HG02678 (cell line): ENCODE measurements around the gene PKD2L2.
"Not testable (repeated sequence)": the region's sequence is repeated elsewhere in the genome, so short reads cannot be mapped to it uniquely, and the experiment has no call there.

Experiments used
- ATAC-seq: cut with Tn5 transposase; IDR thresholded peaks from one replicate; pipeline ENCODE4 v1.9.1; 2021; ENCODE audit warnings: mild to moderate bottlenecking, moderate library complexity; ENCODE audit not compliant: unreplicated experiment

The PKD2L2 gene

DNA sequence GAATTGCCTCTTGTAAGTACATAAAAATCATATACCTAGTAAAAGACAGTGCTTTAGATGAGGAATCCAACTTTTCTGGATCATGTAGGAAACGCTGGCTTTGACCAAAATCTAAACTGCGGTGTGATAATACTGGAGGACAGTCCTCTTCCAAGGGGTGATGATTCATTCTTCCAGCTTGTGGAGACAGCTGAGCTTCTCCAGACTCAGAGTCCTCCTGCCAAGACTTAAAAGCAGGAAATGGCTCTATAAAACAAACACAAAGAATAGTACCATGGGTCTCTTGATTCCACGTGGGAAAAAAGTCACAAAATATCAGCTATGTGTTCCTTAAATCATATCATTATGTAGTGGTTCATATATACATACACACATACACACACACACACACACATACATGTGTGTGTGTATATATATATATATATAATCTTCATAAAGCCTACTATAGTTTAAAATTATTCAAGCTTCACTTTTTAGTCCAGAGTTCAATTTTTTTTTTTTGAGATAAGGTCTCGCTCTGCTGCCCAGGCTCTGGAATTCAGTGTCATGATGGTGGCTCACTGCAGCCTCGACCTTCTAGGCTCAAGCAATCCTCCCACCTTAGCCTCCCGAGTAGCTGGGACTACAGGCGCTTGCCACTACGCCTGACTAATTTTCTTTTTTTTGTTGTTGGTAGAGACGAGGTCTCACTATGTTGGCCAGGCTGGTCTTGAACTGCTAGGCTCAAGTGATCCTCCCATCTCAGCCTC lies 65.0 kb downstream of the PKD2L2 start:
- ATAC-seq = no peak

DNA sequence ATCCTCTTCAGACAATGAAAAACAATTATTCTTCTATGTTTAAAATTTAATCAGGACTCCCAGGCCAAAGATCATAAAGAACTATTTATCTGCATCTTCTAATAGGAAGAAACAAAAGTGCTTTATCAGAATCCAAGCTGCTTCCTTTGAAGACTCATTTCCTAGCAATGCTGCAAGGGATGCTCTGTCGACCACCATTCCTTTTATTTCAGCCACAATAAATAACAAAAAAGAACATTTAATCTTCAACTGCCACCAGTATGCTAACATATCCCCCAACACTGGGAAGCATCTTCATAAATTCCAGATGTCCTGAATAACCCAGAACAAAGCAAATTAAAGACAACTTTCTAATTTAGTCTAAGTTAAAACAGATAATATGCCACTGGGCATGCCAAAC lies 68.7 kb downstream of the PKD2L2 start:
- no peak for ATAC-seq

DNA sequence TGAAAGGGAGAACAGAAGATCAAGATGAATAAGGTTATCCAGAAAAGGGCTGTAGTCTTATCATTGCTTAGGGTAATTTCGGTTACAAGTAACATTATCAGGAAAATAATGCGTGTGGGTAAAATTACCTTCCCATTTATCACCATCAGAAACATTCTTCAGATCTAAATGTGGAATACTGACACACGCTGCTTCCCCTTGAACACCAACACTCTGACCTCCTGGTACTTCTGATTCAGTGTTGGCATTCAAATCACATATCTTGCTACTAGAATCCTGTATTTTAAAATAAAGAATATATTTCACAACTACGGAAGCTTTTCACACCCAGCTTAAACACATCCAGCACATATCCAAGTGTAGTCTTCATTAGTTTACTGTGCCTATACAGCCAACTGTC lies 70.2 kb downstream of the PKD2L2 start:
- no peak for ATAC-seq

DNA sequence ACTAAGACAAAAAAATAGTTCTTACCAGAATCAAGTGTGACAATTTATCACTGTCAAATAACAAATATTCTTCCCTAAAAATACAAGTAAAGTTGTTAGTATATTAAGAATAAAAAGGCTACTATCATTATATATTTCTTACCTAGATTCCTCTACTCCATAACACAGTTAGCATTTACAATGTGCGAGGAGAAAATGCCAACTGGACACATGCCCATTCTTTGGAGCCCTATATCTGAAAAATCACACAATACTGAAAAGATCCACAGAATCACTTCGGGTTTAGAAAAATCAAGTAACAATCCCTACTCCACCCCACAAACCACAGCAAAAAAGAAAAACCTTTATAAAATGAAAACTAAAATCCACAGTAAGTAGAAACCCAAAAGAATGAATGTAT lies 70.9 kb downstream of the PKD2L2 start:
- ATAC-seq = no peak

DNA sequence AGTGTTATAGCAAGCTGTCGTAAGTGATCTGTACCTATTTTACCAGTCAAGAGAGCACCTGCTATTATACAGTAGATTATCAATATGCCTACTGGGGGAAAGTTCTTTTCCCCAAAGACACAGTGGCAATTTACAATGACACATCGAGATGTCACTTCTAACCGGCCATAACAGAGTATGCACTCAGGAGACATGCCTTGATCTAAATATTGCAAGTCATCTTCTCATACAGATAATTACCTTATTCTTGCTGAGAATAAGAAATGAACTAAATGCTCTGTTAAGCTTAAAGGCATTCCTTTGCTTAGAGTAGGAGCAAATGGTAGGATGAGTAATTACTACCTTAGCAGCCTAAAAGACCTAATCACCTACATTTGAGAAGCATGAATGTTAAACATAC lies 71.6 kb downstream of the PKD2L2 start:
- ATAC-seq = no peak

DNA sequence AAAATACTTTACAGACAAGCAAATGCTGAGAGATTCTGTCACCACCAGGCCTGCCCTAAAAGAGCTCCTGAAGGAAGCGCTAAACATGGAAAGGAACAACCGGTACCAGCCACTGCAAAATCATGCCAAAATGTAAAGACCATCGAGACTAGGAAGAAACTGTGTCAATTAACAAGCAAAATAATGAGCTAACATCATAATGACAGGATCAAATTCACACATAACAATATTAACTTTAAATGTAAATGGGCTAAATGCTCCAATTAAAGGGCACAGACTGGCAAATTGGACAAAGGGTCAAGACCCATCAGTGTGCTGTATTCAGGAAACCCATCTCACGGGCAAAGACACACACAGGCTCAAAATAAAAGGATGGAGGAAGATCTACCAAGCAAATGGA lies 81.1 kb downstream of the PKD2L2 start:
- not testable (repeated sequence) for ATAC-seq

DNA sequence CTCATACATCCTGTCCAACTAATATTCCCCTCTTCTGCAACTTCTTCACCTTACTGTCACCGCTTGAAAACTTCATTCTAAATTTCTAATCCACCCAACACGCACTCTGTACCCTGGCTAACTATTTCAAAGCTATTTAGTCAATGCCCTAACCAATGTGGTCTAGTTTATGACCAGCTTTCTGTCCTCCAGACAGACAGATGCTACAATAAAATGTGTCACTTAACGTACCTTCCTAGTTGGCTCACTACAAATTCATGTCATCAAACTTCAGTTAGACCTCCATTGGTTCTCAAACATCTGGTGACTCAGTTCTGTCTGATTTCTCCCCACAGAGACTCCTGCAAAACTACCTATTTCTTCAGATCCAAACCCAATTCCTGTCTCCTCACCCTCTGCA lies 86.0 kb downstream of the PKD2L2 start:
- ATAC-seq = no peak

DNA sequence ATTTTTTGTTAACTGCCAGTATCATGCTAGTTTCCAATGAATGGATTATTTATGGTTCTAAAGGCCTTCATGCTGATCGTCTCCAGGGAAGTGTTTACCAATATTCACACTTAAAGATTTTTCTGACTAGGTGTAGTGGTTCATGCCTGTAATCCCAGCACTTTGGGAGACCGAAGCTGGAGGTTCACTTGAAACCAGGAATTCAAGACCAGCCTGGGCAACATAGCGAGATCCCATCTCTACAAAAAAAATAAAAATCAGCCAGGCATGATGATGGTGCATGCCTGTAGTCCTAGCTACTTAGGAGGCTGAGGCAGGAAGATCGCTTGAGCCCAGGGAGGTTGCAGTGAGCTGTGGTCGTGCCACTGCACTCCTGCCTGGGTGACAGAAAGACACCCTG lies 100.2 kb downstream of the PKD2L2 start:
- ATAC-seq = no peak
